ENCODE results near the gene NDST3.

DNA sequence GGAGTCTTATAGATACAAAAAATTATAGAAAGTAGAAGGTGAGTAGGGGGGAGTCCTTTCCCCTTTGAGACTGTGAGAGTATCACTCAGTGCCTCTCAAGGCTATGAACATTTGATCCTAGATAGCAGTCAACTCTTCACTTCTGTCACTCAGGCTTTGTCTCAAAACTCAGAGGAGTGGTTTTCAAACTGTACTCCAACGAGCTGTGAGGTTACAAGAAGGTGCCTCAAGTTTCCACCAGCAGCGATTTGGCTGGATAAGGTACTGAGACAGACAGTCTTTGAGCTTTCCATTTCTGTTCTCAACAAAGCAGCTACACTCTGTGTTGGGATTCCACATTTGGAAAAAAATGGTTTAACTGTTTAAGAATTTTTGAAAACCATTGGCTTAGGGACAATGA is 48.0 kb upstream of the NDST3 start:
- TF ChIP-seq, protein P1, sequence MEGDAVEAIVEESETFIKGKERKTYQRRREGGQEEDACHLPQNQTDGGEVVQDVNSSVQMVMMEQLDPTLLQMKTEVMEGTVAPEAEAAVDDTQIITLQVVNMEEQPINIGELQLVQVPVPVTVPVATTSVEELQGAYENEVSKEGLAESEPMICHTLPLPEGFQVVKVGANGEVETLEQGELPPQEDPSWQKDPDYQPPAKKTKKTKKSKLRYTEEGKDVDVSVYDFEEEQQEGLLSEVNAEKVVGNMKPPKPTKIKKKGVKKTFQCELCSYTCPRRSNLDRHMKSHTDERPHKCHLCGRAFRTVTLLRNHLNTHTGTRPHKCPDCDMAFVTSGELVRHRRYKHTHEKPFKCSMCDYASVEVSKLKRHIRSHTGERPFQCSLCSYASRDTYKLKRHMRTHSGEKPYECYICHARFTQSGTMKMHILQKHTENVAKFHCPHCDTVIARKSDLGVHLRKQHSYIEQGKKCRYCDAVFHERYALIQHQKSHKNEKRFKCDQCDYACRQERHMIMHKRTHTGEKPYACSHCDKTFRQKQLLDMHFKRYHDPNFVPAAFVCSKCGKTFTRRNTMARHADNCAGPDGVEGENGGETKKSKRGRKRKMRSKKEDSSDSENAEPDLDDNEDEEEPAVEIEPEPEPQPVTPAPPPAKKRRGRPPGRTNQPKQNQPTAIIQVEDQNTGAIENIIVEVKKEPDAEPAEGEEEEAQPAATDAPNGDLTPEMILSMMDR (IDR thresholded peaks at IDR 0.05; ENCODE audit: borderline replicate concordance, extremely low read depth, low read length, poor library complexity, severe bottlenecking): no peak
- TF ChIP-seq EZH2 (IDR thresholded peaks at IDR 0.05; ENCODE audit: borderline replicate concordance, low read depth, low read length, severe bottlenecking): no peak

All from DND-41 (cell line).